ENCODE data around the gene ZNF48. TPM values are rescaled to one million over a fixed set of nuclear protein-coding genes. Genes with fewer than 3 reads are reported as not detected.

The ZNF48 gene
- polyA plus RNA-seq, 1 donor from 2014 or later, result 42.3 TPM

DNA sequence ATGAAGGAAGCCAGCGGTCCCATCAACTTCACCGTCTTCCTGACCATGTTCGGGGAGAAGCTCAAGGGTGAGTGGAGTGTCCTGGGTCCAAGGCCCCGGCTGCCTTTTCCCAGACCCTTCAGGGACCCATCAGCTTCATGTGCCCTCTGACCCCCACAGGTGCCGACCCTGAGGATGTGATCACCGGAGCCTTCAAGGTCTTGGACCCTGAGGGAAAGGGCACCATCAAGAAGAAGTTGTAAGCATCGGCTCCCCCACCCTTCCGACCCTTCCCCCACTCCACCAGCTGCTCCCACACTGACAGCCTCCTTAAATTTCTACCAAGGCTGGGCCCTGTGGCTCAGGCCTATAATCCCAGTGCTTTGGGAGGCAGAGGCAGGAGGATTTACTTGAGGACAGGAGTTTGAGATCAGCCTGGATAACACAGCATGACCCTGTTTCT, 18.7 kb upstream of the ZNF48 start:
- Histone ChIP-seq H3F3A (ENCODE audit: insufficient read depth, low read length, poor library complexity, severe bottlenecking) (no peaks in the 10 kb centered on the region), H3K79me2 (replicated peaks; ENCODE audit: insufficient read depth, low read length) (peaks cover 5% of the 10 kb centered on the region), H3K4me2 (ENCODE audit: low read length) (no peak overlapping the region), H3K27ac (ENCODE audit: low read length) (no peak overlapping the region), H3K9me2 (ENCODE audit: insufficient read depth, low read length) (no peaks in the 10 kb centered on the region), H3K27me3 (ENCODE audit: insufficient read depth, low read depth, low read length) (no peaks in the 10 kb centered on the region), H2AFZ (ENCODE audit: low read depth, low read length) (no peak overlapping the region), H3K4me3 (ENCODE audit: low read length) (no peak overlapping the region), H3K9me3 (ENCODE audit: low read length) (no peaks in the 10 kb centered on the region), H4K20me1 (ENCODE audit: insufficient read depth) (no peaks in the 10 kb centered on the region), H3K36me3 (ENCODE audit: insufficient read depth, low read length) (no peaks in the 10 kb centered on the region), H3K9ac (ENCODE audit: low read length) (no peak overlapping the region)
- TF ChIP-seq REST (IDR thresholded peaks at IDR 0.05; ENCODE audit: borderline replicate concordance) (no peak), EP300 (conservative IDR thresholded peaks at IDR 0.05; ENCODE audit: poor library complexity, severe bottlenecking) (no peak), MXI1 (conservative IDR thresholded peaks at IDR 0.05; ENCODE audit: poor library complexity, severe bottlenecking) (no peak)

DNA sequence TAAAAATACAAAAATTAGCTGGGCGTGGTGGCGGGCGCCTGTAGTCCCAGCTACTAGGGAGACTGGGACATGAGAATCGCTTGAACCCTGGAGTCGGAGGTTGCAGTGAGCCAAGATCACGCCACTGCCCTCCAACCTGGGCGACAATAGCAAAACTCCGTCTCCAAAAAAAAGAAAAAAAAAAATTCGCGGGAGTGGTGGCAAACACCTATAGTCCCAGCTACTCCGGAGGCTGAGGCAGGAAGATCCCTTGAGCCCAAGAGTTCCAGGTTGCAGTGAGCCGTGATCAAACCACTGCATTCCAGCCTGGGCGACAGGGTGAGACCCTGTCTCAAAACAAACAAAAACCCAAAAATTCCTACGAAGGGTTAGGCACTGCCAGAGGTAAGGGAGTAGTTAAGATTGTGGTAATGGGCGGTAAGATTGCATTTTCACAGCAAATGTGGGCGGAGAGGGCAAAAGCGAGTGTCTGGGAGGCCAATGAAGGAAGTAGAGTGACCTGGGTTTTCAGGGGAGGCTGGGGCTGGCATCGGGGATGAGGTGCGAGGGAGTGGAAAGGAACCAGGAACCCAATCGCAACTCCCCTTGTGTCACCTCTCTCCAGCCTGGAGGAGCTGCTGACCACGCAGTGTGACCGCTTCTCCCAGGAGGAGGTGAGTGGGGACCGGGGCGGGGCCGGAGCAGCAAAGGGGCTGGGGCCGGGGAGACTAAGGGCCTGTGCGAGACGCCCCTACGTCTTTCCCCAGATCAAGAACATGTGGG, 18.0 kb upstream of the ZNF48 start:
- H3K27me3 ChIP-seq (ENCODE audit: insufficient read depth, low read depth, low read length), result no peaks in the 10 kb centered on the region
- peak overlapping the region; percentile 93 for H2AFZ ChIP-seq (ENCODE audit: low read depth, low read length)
- peak overlapping the region; percentile 95 for H3K4me2 ChIP-seq (ENCODE audit: low read length)
- H3F3A ChIP-seq (ENCODE audit: insufficient read depth, low read length, poor library complexity, severe bottlenecking), result no peaks in the 10 kb centered on the region
- peak overlapping the region; percentile 100 for H3K9ac ChIP-seq (ENCODE audit: low read length)
- H3K36me3 ChIP-seq (ENCODE audit: insufficient read depth, low read length), result no peaks in the 10 kb centered on the region
- no peaks in the 10 kb centered on the region for H3K9me2 ChIP-seq (ENCODE audit: insufficient read depth, low read length)
- no peaks in the 10 kb centered on the region for H4K20me1 ChIP-seq (ENCODE audit: insufficient read depth)
- peak overlapping the region; percentile 100 for H3K27ac ChIP-seq (ENCODE audit: low read length)
- H3K79me2 ChIP-seq (replicated peaks; ENCODE audit: insufficient read depth, low read length), result peaks cover 5% of the 10 kb centered on the region
- peak overlapping the region; percentile 98 for H3K4me3 ChIP-seq (ENCODE audit: low read length)
- no peaks in the 10 kb centered on the region for H3K9me3 ChIP-seq (ENCODE audit: low read length)
- no peak for TF ChIP-seq TAF1 (IDR thresholded peaks at IDR 0.05; ENCODE audit: low read depth)
- TF ChIP-seq EP300 (conservative IDR thresholded peaks at IDR 0.05; ENCODE audit: poor library complexity, severe bottlenecking), result no peak
- TF ChIP-seq SMC3 (conservative IDR thresholded peaks at IDR 0.05; ENCODE audit: poor library complexity), result no peak
- no peak for TF ChIP-seq RAD21 (conservative IDR thresholded peaks at IDR 0.05)
- TF ChIP-seq EZH2 (IDR thresholded peaks at IDR 0.05; ENCODE audit: borderline replicate concordance, insufficient read depth, low read length, poor library complexity, severe bottlenecking), result no peak
- TF ChIP-seq POLR2AphosphoS5 (IDR thresholded peaks at IDR 0.05), result no peak
- no peak for TF ChIP-seq CTCF (IDR thresholded peaks at IDR 0.05; ENCODE audit: poor library complexity, severe bottlenecking)
- TF ChIP-seq REST (IDR thresholded peaks at IDR 0.05; ENCODE audit: borderline replicate concordance), result no peak
- no peak for TF ChIP-seq MXI1 (conservative IDR thresholded peaks at IDR 0.05; ENCODE audit: poor library complexity, severe bottlenecking)
